ENCODE results near the gene PPM1J.

PPM1J gene

GRCh38 chr1:112686417-112686816, 28.7 kb downstream of the PPM1J start:
- DNase-seq: no peak

GRCh38 chr1:112685913-112686312, 29.2 kb downstream of the PPM1J start:
- DNase-seq: no peak

GRCh38 chr1:112678605-112679004, 36.5 kb downstream of the PPM1J start:
- DNase-seq: no peak

GRCh38 chr1:112677501-112677900, 37.6 kb downstream of the PPM1J start:
- DNase-seq: no peak

- no peak for DNase-seq
These were observed 38.6 kb downstream of the PPM1J start for GRCh38 chr1:112676543-112676942.

- DNase-seq: no peak
These were observed 39.3 kb downstream of the PPM1J start for GRCh38 chr1:112675728-112676381.

- DNase-seq: peak; percentile 86
These were observed 40.0 kb downstream of the PPM1J start for GRCh38 chr1:112674986-112675727.

- DNase-seq: no peak
These were observed 40.6 kb downstream of the PPM1J start, which contains the start of gene MOV10 for GRCh38 chr1:112674440-112674985. Gene MOV10, plus strand, starts transcription at chr1:112674659. Its CDS starts 254 bp downstream, at chr1:112674913.

GRCh38 chr1:112673592-112674439, 41.3 kb downstream of the PPM1J start:
- peak; percentile 87 for DNase-seq

- no peak for DNase-seq
These were observed 42.3 kb downstream of the PPM1J start for GRCh38 chr1:112672842-112673241.

GRCh38 chr1:112672009-112672408, 43.1 kb downstream of the PPM1J start:
- DNase-seq: no peak

GRCh38 chr1:112666946-112667345, 48.2 kb downstream of the PPM1J start:
- no peak for DNase-seq

GRCh38 chr1:112665857-112666256, 49.3 kb downstream of the PPM1J start:
- DNase-seq: no peak
